GM20431 (cell line): ENCODE results near the gene SIGLEC12.
"Not testable (repeated sequence)": the region's sequence is repeated elsewhere in the genome, so short reads cannot be mapped to it uniquely, and the experiment has no call there.

Experiments used
- in situ Hi-C: fragments of 300-500 bp; cut with MseI, MboI; formaldehyde crosslinking; loops from one replicate; pipeline ENCODE4 v1.15.0; 2020; ENCODE audit warnings: low sequenced_read_pairs; ENCODE audit not compliant: unreplicated experiment

The SIGLEC12 gene

GRCh38 chr19:51462276-51462675 is 39.3 kb downstream of the SIGLEC12 start:
- in situ Hi-C loops, result no loop called here

- in situ Hi-C loops, result no loop called here
Measured at GRCh38 chr19:51461723-51462161, 39.9 kb downstream of the SIGLEC12 start.

- in situ Hi-C loops, result no loop called here
Measured at GRCh38 chr19:51460164-51460992, 41.2 kb downstream of the SIGLEC12 start.

GRCh38 chr19:51458899-51459505 is 42.6 kb downstream of the SIGLEC12 start:
- in situ Hi-C loops, result no loop called here

- in situ Hi-C loops, result no loop called here
Measured at GRCh38 chr19:51458051-51458645, 43.5 kb downstream of the SIGLEC12 start, which contains the start of gene SIGLEC8. TSS of gene SIGLEC8 (minus strand) at chr19:51458454. CDS start at chr19:51458387, 67 bp downstream.

GRCh38 chr19:51457351-51458013 is 44.1 kb downstream of the SIGLEC12 start:
- in situ Hi-C loops, result no loop called here

- in situ Hi-C loops, result no loop called here
Measured at GRCh38 chr19:51456541-51457290, 44.9 kb downstream of the SIGLEC12 start.

GRCh38 chr19:51450730-51451307 is 50.8 kb downstream of the SIGLEC12 start:
- in situ Hi-C loops, result no loop called here

GRCh38 chr19:51448411-51449016 is 53.1 kb downstream of the SIGLEC12 start:
- in situ Hi-C loops, result no loop called here

GRCh38 chr19:51448011-51448410 is 53.6 kb downstream of the SIGLEC12 start:
- in situ Hi-C loops, result no loop called here

GRCh38 chr19:51447510-51447909 is 54.1 kb downstream of the SIGLEC12 start:
- in situ Hi-C loops, result not testable (repeated sequence)

GRCh38 chr19:51441410-51442390 is 59.9 kb downstream of the SIGLEC12 start:
- in situ Hi-C loops, result no loop called here
